ENCODE data around the gene FBXO21.
"Not testable (repeated sequence)": the region's sequence is repeated elsewhere in the genome, so short reads cannot be mapped to it uniquely, and the experiment has no call there.

The FBXO21 gene

DNA sequence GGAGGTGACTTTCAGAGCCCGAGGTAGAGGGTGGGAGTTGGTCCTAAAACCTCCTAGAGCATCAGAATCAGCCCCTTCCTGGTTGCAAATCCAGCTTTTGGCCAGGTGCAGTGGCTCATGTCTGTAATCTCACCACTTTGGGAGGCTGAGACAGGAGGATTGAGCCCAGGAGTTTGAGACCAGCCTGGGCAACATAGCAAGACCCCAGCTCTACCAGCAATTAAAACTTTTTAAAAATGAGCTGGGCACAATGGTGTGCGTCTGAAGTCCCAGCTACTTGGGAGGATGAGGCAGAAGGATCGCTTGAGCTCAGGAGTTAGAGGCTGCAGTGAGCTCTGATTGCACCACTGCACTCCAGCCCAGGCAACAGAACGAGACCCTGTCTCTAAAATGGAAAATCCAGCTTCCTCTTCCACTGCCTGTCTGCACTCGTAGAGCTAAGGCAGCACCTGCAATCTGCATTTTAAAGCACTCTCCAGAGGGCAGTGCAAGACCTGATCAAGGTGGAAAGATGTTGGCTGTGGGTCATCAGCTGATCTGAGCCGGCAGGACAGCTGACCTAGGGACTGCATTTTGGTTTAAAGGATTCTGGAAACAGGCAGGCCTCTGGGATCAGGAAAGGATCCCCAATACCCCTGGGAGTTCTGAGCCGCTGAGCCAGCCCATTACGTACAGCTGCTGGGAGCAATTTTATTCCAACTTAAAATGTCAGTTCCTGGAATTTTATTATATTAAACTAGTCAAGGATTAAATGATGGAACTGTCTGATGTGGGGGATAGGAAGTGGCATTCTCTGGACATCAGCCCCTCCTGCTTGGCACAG lies 89.2 kb downstream of the FBXO21 start:
- DNase-seq, result no peak

GRCh38 chr12:117100251-117100650 lies 90.0 kb downstream of the FBXO21 start:
- DNase-seq, result no peak

GRCh38 chr12:117098361-117099217 lies 91.7 kb downstream of the FBXO21 start:
- no peak for DNase-seq

DNA sequence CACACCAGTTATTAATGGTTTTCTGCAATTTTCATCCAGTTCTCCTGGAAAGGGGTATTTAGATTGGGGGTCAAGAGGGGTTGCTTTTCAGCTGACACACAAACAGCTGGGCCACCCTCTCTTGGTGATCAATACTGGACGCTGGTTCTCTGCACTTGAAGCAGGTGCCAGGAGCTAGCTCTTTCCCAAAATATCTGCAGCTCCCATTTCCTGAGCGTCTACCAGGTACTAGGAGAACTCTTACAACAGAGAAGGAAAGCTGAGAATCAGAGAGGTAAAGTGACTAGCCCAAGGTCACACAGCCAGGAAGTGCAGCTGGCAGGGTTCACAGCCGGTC lies 92.3 kb downstream of the FBXO21 start:
- DNase-seq, result no peak

GRCh38 chr12:117097159-117097558 lies 93.1 kb downstream of the FBXO21 start:
- DNase-seq, result no peak

- no peak for DNase-seq
Observed at GRCh38 chr12:117096501-117097042, 93.7 kb downstream of the FBXO21 start.

- DNase-seq, result not testable (repeated sequence)
Observed at GRCh38 chr12:117095191-117095590, 95.1 kb downstream of the FBXO21 start.

GRCh38 chr12:117093918-117094630 lies 96.2 kb downstream of the FBXO21 start:
- no peak for DNase-seq

DNA sequence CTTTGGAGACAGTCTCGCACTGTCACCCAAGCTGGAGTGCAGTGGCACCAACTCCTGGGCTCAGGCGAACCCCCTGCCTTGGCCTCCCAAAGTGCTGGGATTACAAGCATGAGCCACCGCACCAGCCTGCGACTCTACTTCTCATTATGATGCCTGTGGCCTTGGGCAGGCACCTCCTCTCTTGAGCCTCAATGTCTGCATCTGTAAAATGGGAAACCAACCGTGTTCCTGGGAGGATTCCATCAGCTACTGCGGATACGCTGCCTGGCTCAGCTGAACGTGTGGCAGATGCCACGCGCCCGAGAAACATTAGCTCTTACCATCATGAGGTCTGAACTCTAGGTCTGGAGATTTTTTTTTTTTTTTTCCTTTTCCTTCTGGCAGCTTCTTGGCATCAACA lies 96.8 kb downstream of the FBXO21 start:
- no peak for DNase-seq

GRCh38 chr12:117092886-117093285 lies 97.4 kb downstream of the FBXO21 start:
- no peak for DNase-seq

DNA sequence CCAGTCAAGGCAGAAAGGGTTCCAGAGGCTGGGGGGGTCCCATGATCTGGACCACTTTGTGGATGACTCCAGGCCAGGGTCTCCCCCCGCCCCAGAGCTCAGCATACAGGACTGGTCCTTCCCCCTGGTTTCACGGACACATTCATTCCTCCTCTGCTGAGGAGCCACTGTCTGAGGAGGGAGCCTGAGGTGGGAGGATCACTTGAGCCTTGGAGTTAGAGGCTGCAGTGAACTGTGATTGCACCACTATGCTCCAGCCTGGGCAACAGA lies 97.8 kb downstream of the FBXO21 start:
- DNase-seq, result no peak
